Endothelial cell of umbilical vein (primary cell): ENCODE data around the gene GNB1. TPM values are rescaled to one million over a fixed set of nuclear protein-coding genes. Genes with fewer than 3 reads are reported as not detected.

Source experiments
- BruUV-seq: library from RNA; stranded (reverse); fragments of 400-500 nt; replicated peaks from 2 replicates; lab custom pipeline; 2021; lab: Mats Ljungman, UMichigan
- CTCF ChIA-PET: fragments of 300-600, 350-600 bp; sonication (Branson Sonifier 250); formaldehyde crosslinking; loops from one replicate; lab custom pipeline; 2021; ENCODE audit warnings: antibody characterized with exemption, inconsistent platforms; lab: Charles Lee
- POLR2A ChIA-PET: fragments of 300-600, 350-600 bp; sonication (Branson Sonifier 250); formaldehyde crosslinking; loops from one replicate; lab custom pipeline; 2021; ENCODE audit warnings: antibody characterized with exemption, inconsistent platforms; lab: Charles Lee
- DNase-seq: peaks from one replicate; pipeline ENCODE4 v3.0.0-alpha.2; 2011; ENCODE audit warnings: low read depth, low spot score
- FAIRE-seq: peaks from 2 replicates; lab custom pipeline; 2011; peaks lifted over from hg19 to GRCh38; lab: Jason Lieb, UNC
- H2AFZ ChIP-seq: 2 replicates; pipeline ENCODE4 v1.6.0; 2012; ENCODE audit warnings: low read depth, low read length, control low read depth, inconsistent platforms
- H3K27ac ChIP-seq: 2 replicates; pipeline ENCODE4 v1.5.1; 2011; ENCODE audit warnings: low read depth, mild to moderate bottlenecking, control low read depth, low read length, moderate library complexity; ENCODE audit not compliant: insufficient read depth
- H3K27me3 ChIP-seq, 2 experiments: 2 replicates each; pipeline versions ENCODE4 v1.6.0 to v1.6.1; 2011; ENCODE audit warnings: low read length in 2 of 2, mixed read lengths in 1 of 2; ENCODE audit not compliant: control insufficient read depth in 2 of 2, insufficient read depth in 2 of 2
- H3K36me3 ChIP-seq, 2 experiments: 2 replicates in 1 of 2; 3 replicates in 1 of 2; pipeline ENCODE4 v1.5.1; 2011; ENCODE audit warnings: low read length in 2 of 2, mild to moderate bottlenecking in 1 of 2, moderate library complexity in 1 of 2; ENCODE audit not compliant: control insufficient read depth in 2 of 2, insufficient read depth in 2 of 2; ENCODE audit errors: extremely low read depth in 1 of 2
- H3K4me1 ChIP-seq: 3 replicates; pipeline ENCODE4 v1.5.1; 2011; ENCODE audit warnings: mild to moderate bottlenecking, low read length; ENCODE audit not compliant: control insufficient read depth, insufficient read depth; ENCODE audit errors: extremely low read depth
- H3K4me2 ChIP-seq: 2 replicates; pipeline ENCODE4 v1.6.1; 2011; ENCODE audit warnings: low read length, control low read depth, mixed read lengths; ENCODE audit not compliant: insufficient read depth
- H3K4me3 ChIP-seq, 3 experiments: fragments of 200-600 bp in 1 of 3; sonication (generic), shearing (Covaris generic) in 1 of 3; replicated peaks in 1 of 3; 2 replicates each; pipeline ENCODE4 v1.5.1; 2011 to 2016; ENCODE audit warnings: control low read depth in 3 of 3, low read length in 3 of 3, mild to moderate bottlenecking in 2 of 3, inconsistent platforms in 1 of 3, low read depth in 1 of 3, moderate library complexity in 1 of 3; ENCODE audit not compliant: insufficient read depth in 1 of 3
- H3K79me2 ChIP-seq: 2 replicates; pipeline ENCODE4 v1.6.0; 2012; ENCODE audit warnings: low read length, inconsistent platforms; ENCODE audit not compliant: control insufficient read depth, insufficient read depth
- H3K9ac ChIP-seq: replicated peaks from 2 replicates; pipeline ENCODE3; 2011; ENCODE audit warnings: low read length, control low read depth; ENCODE audit not compliant: insufficient read depth; ENCODE audit errors: extremely low read depth
- H3K9me1 ChIP-seq: replicated peaks from 3 replicates; pipeline ENCODE4 v1.6.0; 2011; ENCODE audit warnings: mild to moderate bottlenecking, low read length; ENCODE audit not compliant: control insufficient read depth, insufficient read depth; ENCODE audit errors: extremely low read depth
- H3K9me3 ChIP-seq: replicated peaks from 2 replicates; pipeline ENCODE4 v1.5.1; 2012; ENCODE audit warnings: low read length, inconsistent platforms; ENCODE audit not compliant: control insufficient read depth, insufficient read depth
- H4K20me1 ChIP-seq: replicated peaks from 2 replicates; pipeline ENCODE3; 2011; ENCODE audit warnings: mild to moderate bottlenecking, low read length; ENCODE audit not compliant: control insufficient read depth, insufficient read depth; ENCODE audit errors: extremely low read depth
- CTCF ChIP-seq, 2 donors: IDR thresholded peaks; 1 replicate in 1 of 2; 2 replicates in 1 of 2; pipeline ENCODE4 v1.5.1; 2011; ENCODE audit warnings: low read length in 2 of 2, mild to moderate bottlenecking in 2 of 2, moderate library complexity in 2 of 2, control low read depth in 1 of 2, inconsistent platforms in 1 of 2, low read depth in 1 of 2; ENCODE audit not compliant: insufficient read depth in 1 of 2; ENCODE audit errors: extremely low read depth in 1 of 2
- EZH2 ChIP-seq: IDR thresholded peaks from 2 replicates; pipeline ENCODE4 v1.6.1; 2012; ENCODE audit warnings: borderline replicate concordance, low read depth, mild to moderate bottlenecking, moderate library complexity, low read length, inconsistent platforms; ENCODE audit not compliant: severe bottlenecking
- FOS ChIP-seq: IDR thresholded peaks from 2 replicates; pipeline ENCODE4 v1.6.1; 2011; ENCODE audit warnings: mild to moderate bottlenecking, low read length, moderate library complexity, borderline replicate concordance; ENCODE audit not compliant: insufficient read depth
- GATA2 ChIP-seq: IDR thresholded peaks from 2 replicates; pipeline ENCODE4 v1.7.0; 2011; ENCODE audit warnings: low read depth, mild to moderate bottlenecking, moderate library complexity, mixed read lengths, low read length; ENCODE audit not compliant: insufficient read length, insufficient read depth
- JUN ChIP-seq: IDR thresholded peaks from 2 replicates; pipeline ENCODE4 v1.6.1; 2011; ENCODE audit warnings: borderline replicate concordance, low read depth; ENCODE audit not compliant: insufficient read length, insufficient read depth
- MYC ChIP-seq: IDR thresholded peaks from one replicate; pipeline ENCODE4 v1.6.1; 2011; ENCODE audit warnings: mild to moderate bottlenecking, low read depth, low read length
- POLR2A ChIP-seq: IDR thresholded peaks from 2 replicates; pipeline ENCODE4 v1.6.1; 2012; ENCODE audit warnings: low read depth, mild to moderate bottlenecking, control low read depth, low read length
- POLR2AphosphoS5 ChIP-seq: IDR thresholded peaks from 2 replicates; pipeline ENCODE4 v1.6.1; 2012; ENCODE audit warnings: low read depth, mild to moderate bottlenecking, control low read depth, low read length, moderate library complexity; ENCODE audit not compliant: insufficient read depth
- dilution Hi-C: fragments of 300-500 bp; cut with MboI; formaldehyde crosslinking; loops from one replicate; pipeline ENCODE4 v1.15.0; 2019; ENCODE audit warnings: low sequenced_read_pairs; ENCODE audit not compliant: extremely low pct_ligation_motif_present
- intact Hi-C: fragments of 100-400 bp; cut with micrococcal nuclease; formaldehyde crosslinking; loops from one replicate; pipeline ENCODE4 v1.10.0; 2022
- polyA plus RNA-seq, 4 experiments: library from polyadenylated mRNA; depleted of rRNA in 3 of 4; stranded (reverse) in 3 of 4; unstranded in 1 of 4; fragments of >200 nt; gene quantifications; 2 replicates each; pipeline versions ENCODE4 v1.2.1 to v1.2.3, GENCODE V29; 2011 to 2012; ENCODE audit warnings: missing spikeins in 1 of 4
- total RNA-seq: library from RNA; stranded (reverse); gene quantifications from 2 replicates; pipeline ENCODE4 v1.2.3, GENCODE V29; 2021
- TF ChIP-seq, protein P1 (sequence below): IDR thresholded peaks from 2 replicates; pipeline ENCODE4 v1.6.1; 2011; ENCODE audit not compliant: insufficient read depth, insufficient read length

Gene GNB1
- total and polyA plus RNA-seq, 2 donors (not counting 3 experiments of a cell fraction or from before 2014, with no cell fraction given), result 501 to 529 TPM

- H3K79me2 ChIP-seq, result no peaks in the 10 kb centered on the region
- no peak overlapping the region for H2AFZ ChIP-seq
- BruUV-seq, result no TSS peak
- intact Hi-C loops, result loop anchor here (10.0 kb wide), 1 partner anchor 218 kb away; no protein-coding TSS in a partner anchor
- H3K36me3 ChIP-seq, result no peaks in the 10 kb centered on the region
- H3K27ac ChIP-seq, result no peak overlapping the region
- dilution Hi-C loops, result no loop called here
- no peaks in the 10 kb centered on the region for H4K20me1 ChIP-seq
- no peaks in the 10 kb centered on the region for H3K27me3 ChIP-seq
- ChIA-PET CTCF (interaction anchor here (2.3 kb wide), 1 partner anchor 8 kb away, joined by 7 read pairs; no protein-coding TSS in a partner anchor), POLR2A (no interaction called here)
- no peaks in the 10 kb centered on the region for H3K9me1 ChIP-seq
- no peak overlapping the region for H3K9ac ChIP-seq
- H3K9me3 ChIP-seq, result no peaks in the 10 kb centered on the region
- no peak for FAIRE-seq
- TF ChIP-seq FOS (no peak), EZH2 (no peak), JUN (no peak), CTCF (IDR thresholded peaks at IDR 0.05; ENCODE audit: extremely low read depth in 1 of 2, insufficient read depth in 1 of 2, low read depth in 1 of 2, low read length in 2 of 2) (no peak), MYC (no peak), GATA2 (no peak), POLR2AphosphoS5 (no peak), POLR2A (no peak)
- TF ChIP-seq, protein P1, sequence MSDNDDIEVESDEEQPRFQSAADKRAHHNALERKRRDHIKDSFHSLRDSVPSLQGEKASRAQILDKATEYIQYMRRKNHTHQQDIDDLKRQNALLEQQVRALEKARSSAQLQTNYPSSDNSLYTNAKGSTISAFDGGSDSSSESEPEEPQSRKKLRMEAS, result no peak
- no peak overlapping the region for H3K4me2 ChIP-seq
- no peak overlapping the region for H3K4me3 ChIP-seq
- H3K4me1 ChIP-seq, result peaks cover 5% of the 10 kb centered on the region
- no peak for DNase-seq
Measured at GRCh38 chr1:1916851-1917251, 26.0 kb upstream of the GNB1 start.
